Small intestine (tissue), 7 donors: ENCODE data around the gene HMG20A. TPM values are rescaled to one million over a fixed set of nuclear protein-coding genes. Genes with fewer than 3 reads are reported as not detected.

Source experiments
- DNase-seq, 2 donors: peaks; one replicate each; pipeline versions ENCODE4 v3.0.0 to v3.0.0-alpha.2; 2013
- FAIRE-seq: peaks from 2 replicates; lab custom pipeline; 2012; peaks lifted over from hg19 to GRCh38; lab: Jason Lieb, UNC
- H3K27ac ChIP-seq, 3 donors: one replicate each; pipeline ENCODE4 v1.5.1; 2013; ENCODE audit warnings: low read length in 2 of 3, mild to moderate bottlenecking in 2 of 3, control low read depth in 1 of 3, inconsistent platforms in 1 of 3, low read depth in 1 of 3, moderate library complexity in 1 of 3
- H3K27me3 ChIP-seq, 3 donors: one replicate each; pipeline ENCODE4 v1.6.1; 2013; ENCODE audit warnings: low read length in 3 of 3, inconsistent platforms in 1 of 3; ENCODE audit not compliant: control insufficient read depth in 3 of 3, insufficient read depth in 3 of 3
- H3K36me3 ChIP-seq, 3 donors: one replicate each; pipeline ENCODE4 v1.6.1; 2013; ENCODE audit warnings: low read length in 3 of 3, inconsistent platforms in 1 of 3, low read depth in 1 of 3, mild to moderate bottlenecking in 1 of 3, moderate library complexity in 1 of 3; ENCODE audit not compliant: control insufficient read depth in 3 of 3, insufficient read depth in 2 of 3
- H3K4me1 ChIP-seq, 3 donors: one replicate each; pipeline ENCODE4 v1.6.1; 2013; ENCODE audit warnings: low read length in 2 of 3, inconsistent platforms in 1 of 3, low read depth in 1 of 3, mild to moderate bottlenecking in 1 of 3, moderate library complexity in 1 of 3; ENCODE audit not compliant: control insufficient read depth in 3 of 3, insufficient read depth in 2 of 3
- H3K4me3 ChIP-seq, 3 donors: one replicate each; pipeline ENCODE4 v1.5.1; 2013; ENCODE audit warnings: low read length in 3 of 3, control low read depth in 1 of 3, inconsistent platforms in 1 of 3, low read depth in 1 of 3, mild to moderate bottlenecking in 1 of 3, moderate library complexity in 1 of 3
- H3K9me3 ChIP-seq, 2 donors: one replicate each; pipeline ENCODE4 v1.6.1; 2013; ENCODE audit warnings: low read depth in 1 of 2, low read length in 1 of 2; ENCODE audit not compliant: control insufficient read depth in 2 of 2, insufficient read depth in 1 of 2
- WGBS, 3 donors: extraction: QIAGEN DNeasy Blood & Tissue Kit; methylation state at CpG; one replicate each; pipeline ENCODE4 v1.1.7; 2013; 5-methylcytosine and 5-hydroxymethylcytosine counted together
- polyA plus RNA-seq, 4 donors: library from polyadenylated mRNA; stranded (reverse) in 3 of 4; unstranded in 1 of 4; fragments of 200-250 nt in 3 of 4; fragments of 120-200 nt in 1 of 4; gene quantifications; one replicate each; pipeline versions ENCODE4 v1.2.1 to v1.2.3, GENCODE V29; 2013
- donor health status: healthy with polysubstance abuse.
- donor health status: control.
- donor health status: control.
- donor health status: Bipolar disorder and iron deficiency.
- donor health status: healthy.

HMG20A gene
- polyA plus RNA-seq, 4 donors, result 6.5 to 37.4 (median 10.5) TPM

GRCh38 chr15:77466521-77466920, 45.8 kb downstream of the HMG20A start:
- Histone ChIP-seq H3K4me3 (no peak overlapping the region), H3K36me3 (peaks cover 12 to 22% (median 15%) of the 10 kb centered on the region in 3 donors), H3K9me3 (no peaks in the 10 kb centered on the region), H3K4me1 (no peaks in the 10 kb centered on the region), H3K27me3 (no peaks in the 10 kb centered on the region), H3K27ac (no peak overlapping the region)
- DNase-seq (no peak), FAIRE-seq (no peak)
- 87 to 100% (median 96%) methylated on average over 1 of the region's 1 CpG for WGBS, 3 donors

GRCh38 chr15:77468896-77469295, 48.2 kb downstream of the HMG20A start:
- H3K36me3 ChIP-seq, result peaks cover 17 to 27% (median 18%) of the 10 kb centered on the region in 3 donors
- FAIRE-seq (no peak), DNase-seq (no peak)
- WGBS, 3 donors, result 81 to 91% (median 86%) methylated on average over 3 of the region's 3 CpGs
- no peaks in the 10 kb centered on the region for H3K9me3 ChIP-seq
- no peaks in the 10 kb centered on the region for H3K27me3 ChIP-seq
- no peaks in the 10 kb centered on the region for H3K4me1 ChIP-seq
- no peak overlapping the region for H3K27ac ChIP-seq
- no peak overlapping the region for H3K4me3 ChIP-seq

- H3K36me3 ChIP-seq, result peaks cover 17 to 19% (median 18%) of the 10 kb centered on the region in 3 donors
- no peak for FAIRE-seq
Measured at GRCh38 chr15:77470235-77470634, 49.5 kb downstream of the HMG20A start.

GRCh38 chr15:77473328-77473727, 52.6 kb downstream of the HMG20A start:
- FAIRE-seq (no peak), DNase-seq (no peak)
- H3K27me3 ChIP-seq, result no peaks in the 10 kb centered on the region
- H3K36me3 ChIP-seq, result peaks cover 14 to 20% (median 15%) of the 10 kb centered on the region in 3 donors
- no peak overlapping the region for H3K4me3 ChIP-seq
- no peaks in the 10 kb centered on the region for H3K9me3 ChIP-seq
- no peaks in the 10 kb centered on the region for H3K4me1 ChIP-seq
- no peak overlapping the region for H3K27ac ChIP-seq

More at GRCh38 chr15:77470235-77470634, 49.5 kb downstream of the HMG20A start:
- H3K4me1 ChIP-seq, result no peaks in the 10 kb centered on the region
- H3K4me3 ChIP-seq, result no peak overlapping the region
- no peak for DNase-seq
- no peaks in the 10 kb centered on the region for H3K9me3 ChIP-seq
- no peak overlapping the region for H3K27ac ChIP-seq
- no peaks in the 10 kb centered on the region for H3K27me3 ChIP-seq

GRCh38 chr15:77474310-77474988, 53.8 kb downstream of the HMG20A start:
- FAIRE-seq (no peak), DNase-seq (no peak)
- Histone ChIP-seq H3K27me3 (no peaks in the 10 kb centered on the region), H3K9me3 (no peaks in the 10 kb centered on the region), H3K4me1 (no peaks in the 10 kb centered on the region), H3K4me3 (no peak overlapping the region), H3K27ac (no peak overlapping the region), H3K36me3 (peaks cover 13 to 23% (median 18%) of the 10 kb centered on the region in 3 donors)
- WGBS, 3 donors, result 89 to 92% (median 90%) methylated on average over 3 of the region's 3 CpGs

- no peaks in the 10 kb centered on the region for H3K9me3 ChIP-seq
- 97 to 98% (median 97%) methylated on average over 2 of the region's 2 CpGs for WGBS, 3 donors
- no peaks in the 10 kb centered on the region for H3K4me1 ChIP-seq
- H3K27me3 ChIP-seq, result no peaks in the 10 kb centered on the region
- H3K4me3 ChIP-seq, result no peak overlapping the region
- FAIRE-seq (no peak), DNase-seq (no peak)
- no peak overlapping the region for H3K27ac ChIP-seq
- H3K36me3 ChIP-seq, result peaks cover 12 to 26% (median 19%) of the 10 kb centered on the region in 3 donors
Measured at GRCh38 chr15:77475001-77475400, 54.3 kb downstream of the HMG20A start.

- H3K9me3 ChIP-seq, result no peaks in the 10 kb centered on the region
- 91 to 94% (median 92%) methylated on average over 5 of the region's 5 CpGs for WGBS, 3 donors
- FAIRE-seq (no peak), DNase-seq (no peak)
- H3K4me3 ChIP-seq, result no peak overlapping the region
- H3K27me3 ChIP-seq, result no peaks in the 10 kb centered on the region
- peaks cover 16 to 25% (median 17%) of the 10 kb centered on the region in 3 donors for H3K36me3 ChIP-seq
- H3K27ac ChIP-seq, result no peak overlapping the region
- H3K4me1 ChIP-seq, result no peaks in the 10 kb centered on the region
Measured at GRCh38 chr15:77475898-77476297, 55.2 kb downstream of the HMG20A start.

- Histone ChIP-seq H3K4me1 (no peaks in the 10 kb centered on the region), H3K4me3 (no peak overlapping the region), H3K36me3 (peaks cover 16 to 20% (median 18%) of the 10 kb centered on the region in 3 donors), H3K27me3 (no peaks in the 10 kb centered on the region), H3K9me3 (no peaks in the 10 kb centered on the region), H3K27ac (no peak overlapping the region)
- WGBS, 3 donors, result 96 to 98% (median 98%) methylated on average over 1 of the region's 1 CpG
- FAIRE-seq (no peak), DNase-seq (no peak)
Measured at GRCh38 chr15:77476995-77477394, 56.3 kb downstream of the HMG20A start.

- Histone ChIP-seq H3K27me3 (no peaks in the 10 kb centered on the region), H3K4me3 (no peak overlapping the region), H3K4me1 (no peaks in the 10 kb centered on the region), H3K9me3 (no peaks in the 10 kb centered on the region), H3K27ac (no peak overlapping the region), H3K36me3 (peaks cover 11 to 19% (median 14%) of the 10 kb centered on the region in 3 donors)
- FAIRE-seq (no peak), DNase-seq (no peak)
- WGBS, 3 donors, result 93 to 98% (median 97%) methylated on average over 8 of the region's 8 CpGs
Measured at GRCh38 chr15:77478051-77478450, 57.4 kb downstream of the HMG20A start.
